ENCODE data around the gene PCBP3.

PCBP3 gene

GRCh38 chr21:45979141-45979631 is 335.7 kb downstream of the PCBP3 start:
- DNase-seq (ENCODE audit: low read depth in 1 of 2, low spot score in 1 of 2), result no peak
- TF ChIP-seq POLR2AphosphoS5 (IDR thresholded peaks at IDR 0.05; ENCODE audit: low read depth) (no peak), SPI1 (IDR thresholded peaks at IDR 0.05; ENCODE audit: borderline replicate concordance, low read depth) (no peak), GABPA (IDR thresholded peaks at IDR 0.05; ENCODE audit: low read depth) (no peak)
- TF ChIP-seq, protein P1, sequence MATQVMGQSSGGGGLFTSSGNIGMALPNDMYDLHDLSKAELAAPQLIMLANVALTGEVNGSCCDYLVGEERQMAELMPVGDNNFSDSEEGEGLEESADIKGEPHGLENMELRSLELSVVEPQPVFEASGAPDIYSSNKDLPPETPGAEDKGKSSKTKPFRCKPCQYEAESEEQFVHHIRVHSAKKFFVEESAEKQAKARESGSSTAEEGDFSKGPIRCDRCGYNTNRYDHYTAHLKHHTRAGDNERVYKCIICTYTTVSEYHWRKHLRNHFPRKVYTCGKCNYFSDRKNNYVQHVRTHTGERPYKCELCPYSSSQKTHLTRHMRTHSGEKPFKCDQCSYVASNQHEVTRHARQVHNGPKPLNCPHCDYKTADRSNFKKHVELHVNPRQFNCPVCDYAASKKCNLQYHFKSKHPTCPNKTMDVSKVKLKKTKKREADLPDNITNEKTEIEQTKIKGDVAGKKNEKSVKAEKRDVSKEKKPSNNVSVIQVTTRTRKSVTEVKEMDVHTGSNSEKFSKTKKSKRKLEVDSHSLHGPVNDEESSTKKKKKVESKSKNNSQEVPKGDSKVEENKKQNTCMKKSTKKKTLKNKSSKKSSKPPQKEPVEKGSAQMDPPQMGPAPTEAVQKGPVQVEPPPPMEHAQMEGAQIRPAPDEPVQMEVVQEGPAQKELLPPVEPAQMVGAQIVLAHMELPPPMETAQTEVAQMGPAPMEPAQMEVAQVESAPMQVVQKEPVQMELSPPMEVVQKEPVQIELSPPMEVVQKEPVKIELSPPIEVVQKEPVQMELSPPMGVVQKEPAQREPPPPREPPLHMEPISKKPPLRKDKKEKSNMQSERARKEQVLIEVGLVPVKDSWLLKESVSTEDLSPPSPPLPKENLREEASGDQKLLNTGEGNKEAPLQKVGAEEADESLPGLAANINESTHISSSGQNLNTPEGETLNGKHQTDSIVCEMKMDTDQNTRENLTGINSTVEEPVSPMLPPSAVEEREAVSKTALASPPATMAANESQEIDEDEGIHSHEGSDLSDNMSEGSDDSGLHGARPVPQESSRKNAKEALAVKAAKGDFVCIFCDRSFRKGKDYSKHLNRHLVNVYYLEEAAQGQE (IDR thresholded peaks at IDR 0.05; ENCODE audit: insufficient replicate concordance, low read depth), result no peak
- TF ChIP-seq, protein P2, sequence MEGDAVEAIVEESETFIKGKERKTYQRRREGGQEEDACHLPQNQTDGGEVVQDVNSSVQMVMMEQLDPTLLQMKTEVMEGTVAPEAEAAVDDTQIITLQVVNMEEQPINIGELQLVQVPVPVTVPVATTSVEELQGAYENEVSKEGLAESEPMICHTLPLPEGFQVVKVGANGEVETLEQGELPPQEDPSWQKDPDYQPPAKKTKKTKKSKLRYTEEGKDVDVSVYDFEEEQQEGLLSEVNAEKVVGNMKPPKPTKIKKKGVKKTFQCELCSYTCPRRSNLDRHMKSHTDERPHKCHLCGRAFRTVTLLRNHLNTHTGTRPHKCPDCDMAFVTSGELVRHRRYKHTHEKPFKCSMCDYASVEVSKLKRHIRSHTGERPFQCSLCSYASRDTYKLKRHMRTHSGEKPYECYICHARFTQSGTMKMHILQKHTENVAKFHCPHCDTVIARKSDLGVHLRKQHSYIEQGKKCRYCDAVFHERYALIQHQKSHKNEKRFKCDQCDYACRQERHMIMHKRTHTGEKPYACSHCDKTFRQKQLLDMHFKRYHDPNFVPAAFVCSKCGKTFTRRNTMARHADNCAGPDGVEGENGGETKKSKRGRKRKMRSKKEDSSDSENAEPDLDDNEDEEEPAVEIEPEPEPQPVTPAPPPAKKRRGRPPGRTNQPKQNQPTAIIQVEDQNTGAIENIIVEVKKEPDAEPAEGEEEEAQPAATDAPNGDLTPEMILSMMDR (IDR thresholded peaks at IDR 0.05; ENCODE audit: insufficient read depth, low read length), result no peak
- H3K4me3 ChIP-seq (replicated peaks; ENCODE audit: insufficient read depth, low read length), result no peak overlapping the region
- H3K27me3 ChIP-seq (ENCODE audit: insufficient read depth, poor library complexity, severe bottlenecking), result peaks cover 29% of the 10 kb centered on the region
- no peak overlapping the region for H3K27ac ChIP-seq (replicated peaks)

DNA sequence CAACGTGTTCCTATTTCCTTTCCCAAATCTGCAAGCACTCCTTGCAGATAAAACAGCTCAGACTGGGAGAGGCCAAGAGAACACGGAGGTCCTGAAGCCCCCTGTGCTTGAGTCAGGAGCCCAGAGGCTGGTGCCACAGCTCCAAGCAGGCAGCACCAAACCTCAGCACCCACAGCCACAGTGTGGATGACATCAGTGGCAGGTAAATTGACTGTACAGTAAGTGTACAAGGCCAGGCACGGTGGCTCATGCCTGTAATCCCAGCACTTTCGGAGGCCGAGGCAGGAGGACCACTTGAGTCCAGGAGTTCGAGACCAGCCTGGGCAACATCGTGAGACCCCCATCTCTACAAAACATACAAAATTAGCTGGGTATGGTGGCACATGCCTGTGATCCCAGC is 336.1 kb downstream of the PCBP3 start:
- H3K27me3 ChIP-seq (ENCODE audit: insufficient read depth, poor library complexity, severe bottlenecking), result peaks cover 24% of the 10 kb centered on the region
- TF ChIP-seq, protein P1 (IDR thresholded peaks at IDR 0.05; ENCODE audit: insufficient replicate concordance, low read depth), result no peak
- no peak for TF ChIP-seq SPI1 (IDR thresholded peaks at IDR 0.05; ENCODE audit: borderline replicate concordance, low read depth)
- TF ChIP-seq, protein P2 (IDR thresholded peaks at IDR 0.05; ENCODE audit: insufficient read depth, low read length), result no peak
- no peak for TF ChIP-seq GABPA (IDR thresholded peaks at IDR 0.05; ENCODE audit: low read depth)
- TF ChIP-seq POLR2AphosphoS5 (IDR thresholded peaks at IDR 0.05; ENCODE audit: low read depth), result no peak
- DNase-seq (ENCODE audit: low read depth in 1 of 2, low spot score in 1 of 2), result no peak
- no peak overlapping the region for H3K27ac ChIP-seq (replicated peaks)
- H3K4me3 ChIP-seq (replicated peaks; ENCODE audit: insufficient read depth, low read length), result no peak overlapping the region

GRCh38 chr21:45980271-45980670 is 336.7 kb downstream of the PCBP3 start:
- no peak overlapping the region for H3K4me3 ChIP-seq (replicated peaks; ENCODE audit: insufficient read depth, low read length)
- DNase-seq (ENCODE audit: low read depth in 1 of 2, low spot score in 1 of 2), result no peak
- H3K27ac ChIP-seq (replicated peaks), result no peak overlapping the region
- peaks cover 18% of the 10 kb centered on the region for H3K27me3 ChIP-seq (ENCODE audit: insufficient read depth, poor library complexity, severe bottlenecking)
- no peak for TF ChIP-seq GABPA (IDR thresholded peaks at IDR 0.05; ENCODE audit: low read depth)
- TF ChIP-seq SPI1 (IDR thresholded peaks at IDR 0.05; ENCODE audit: borderline replicate concordance, low read depth), result no peak
- TF ChIP-seq, protein P1 (IDR thresholded peaks at IDR 0.05; ENCODE audit: insufficient replicate concordance, low read depth), result no peak
- no peak for TF ChIP-seq POLR2AphosphoS5 (IDR thresholded peaks at IDR 0.05; ENCODE audit: low read depth)
- TF ChIP-seq, protein P2 (IDR thresholded peaks at IDR 0.05; ENCODE audit: insufficient read depth, low read length), result no peak
